CD4-positive, alpha-beta T cell treated with Interleukin-15 for 1 hour (primary cell): ENCODE measurements around the gene CNN2.

Experiments used
- DNase-seq: peaks from one replicate; pipeline ENCODE4 v3.0.0-alpha.2; 2020

The CNN2 gene

DNA sequence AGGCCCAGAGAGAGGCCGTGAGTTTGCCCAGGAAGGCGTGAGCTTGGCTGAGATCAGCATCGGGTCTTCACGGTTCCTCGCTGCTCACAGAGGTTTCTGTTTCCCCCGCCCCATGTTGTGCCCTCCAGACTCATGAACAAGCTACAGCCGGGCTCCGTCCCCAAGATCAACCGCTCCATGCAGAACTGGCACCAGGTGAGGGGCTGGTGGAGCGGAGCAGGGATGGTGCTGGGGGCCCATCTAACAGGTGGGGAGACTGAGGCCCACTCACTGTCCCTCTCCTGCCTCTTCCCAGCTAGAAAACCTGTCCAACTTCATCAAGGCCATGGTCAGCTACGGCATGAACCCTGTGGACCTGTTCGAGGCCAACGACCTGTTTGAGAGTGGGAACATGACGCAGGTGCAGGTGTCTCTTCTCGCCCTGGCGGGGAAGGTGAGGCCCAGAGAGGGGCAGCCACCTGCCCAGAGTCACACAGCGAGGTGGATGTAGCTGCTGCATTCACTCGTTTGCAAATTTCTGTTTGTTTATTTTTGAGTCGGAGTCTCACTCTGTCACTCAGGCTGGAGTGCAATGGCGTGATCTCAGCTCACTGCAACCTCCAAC lies 6.0 kb downstream of the CNN2 start:
- no peak for DNase-seq

DNA sequence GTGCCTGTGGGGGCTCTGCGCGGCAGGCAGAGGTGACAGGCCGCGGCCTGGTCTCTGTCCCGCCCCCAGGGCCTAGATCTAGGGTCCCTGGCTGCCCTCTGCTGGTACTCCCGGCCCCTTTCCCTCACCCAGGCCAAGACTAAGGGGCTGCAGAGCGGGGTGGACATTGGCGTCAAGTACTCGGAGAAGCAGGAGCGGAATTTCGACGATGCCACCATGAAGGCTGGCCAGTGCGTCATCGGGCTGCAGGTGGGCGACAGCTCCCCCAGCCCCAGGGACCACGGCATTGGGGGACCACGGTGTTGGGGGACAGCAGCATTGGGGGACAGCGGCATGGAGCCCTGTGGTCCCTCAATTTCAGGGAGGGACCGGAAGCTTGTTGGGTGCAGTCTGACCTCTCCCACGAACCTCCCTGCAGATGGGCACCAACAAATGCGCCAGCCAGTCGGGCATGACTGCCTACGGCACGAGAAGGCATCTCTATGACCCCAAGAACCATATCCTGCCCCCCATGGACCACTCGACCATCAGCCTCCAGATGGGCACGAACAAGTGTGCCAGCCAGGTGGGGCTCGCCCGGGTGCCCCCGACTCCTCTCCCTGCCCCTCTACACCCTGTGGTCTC lies 9.7 kb downstream of the CNN2 start:
- DNase-seq = no peak

DNA sequence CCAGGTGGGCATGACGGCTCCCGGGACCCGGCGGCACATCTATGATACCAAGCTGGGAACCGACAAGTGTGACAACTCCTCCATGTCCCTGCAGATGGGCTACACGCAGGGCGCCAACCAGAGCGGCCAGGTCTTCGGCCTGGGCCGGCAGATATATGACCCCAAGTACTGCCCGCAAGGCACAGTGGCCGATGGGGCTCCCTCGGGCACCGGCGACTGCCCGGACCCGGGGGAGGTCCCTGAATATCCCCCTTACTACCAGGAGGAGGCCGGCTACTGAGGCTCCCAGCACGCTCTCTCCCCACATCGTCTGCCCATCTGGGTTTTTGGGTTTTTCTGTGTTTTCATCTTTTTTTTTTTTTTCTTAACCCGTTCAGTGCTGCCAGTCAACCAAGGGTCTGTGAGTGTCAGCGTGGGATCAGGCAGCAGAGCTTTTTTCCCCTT lies 11.2 kb downstream of the CNN2 start:
- DNase-seq = no peak

DNA sequence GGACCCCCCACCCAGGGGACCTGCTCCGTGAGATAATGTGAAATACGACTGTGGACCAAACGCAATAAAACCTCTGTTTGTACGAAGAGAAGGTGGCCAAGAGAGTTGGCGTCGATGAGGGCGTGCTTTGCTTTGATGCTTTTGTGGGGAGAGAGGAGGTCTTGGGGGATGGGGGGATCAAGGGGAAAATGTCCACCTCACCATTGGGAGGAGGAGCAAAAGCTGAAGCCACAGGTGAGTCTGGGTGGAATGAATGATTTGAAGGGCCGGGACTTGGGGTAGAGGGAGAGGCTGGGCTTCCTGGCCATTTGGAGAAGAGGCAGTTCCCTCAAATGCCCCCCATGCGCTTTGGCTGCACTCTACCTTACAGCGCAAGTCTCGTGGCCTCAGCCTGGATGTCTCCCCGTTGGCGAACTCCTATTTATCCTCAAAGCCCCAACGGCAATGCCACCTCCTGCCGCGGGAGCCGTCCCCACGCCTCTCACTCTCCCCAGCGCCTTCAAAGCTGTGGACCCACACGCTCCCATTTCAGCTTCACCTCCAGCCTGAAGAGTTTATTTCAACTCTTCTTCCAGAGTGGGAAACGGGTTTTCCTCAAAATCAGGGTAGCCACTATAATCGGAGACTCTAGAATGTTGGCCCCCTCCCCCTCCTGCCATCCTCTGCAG lies 12.7 kb downstream of the CNN2 start:
- DNase-seq = no peak

GRCh38 chr19:1039646-1040475 lies 13.5 kb downstream of the CNN2 start, which contains the start of gene ABCA7:
TSS of gene ABCA7 (plus strand) at chr19:1040107. CDS start at chr19:1041362, 1,255 bp downstream.
- DNase-seq = peak; percentile 98

DNA sequence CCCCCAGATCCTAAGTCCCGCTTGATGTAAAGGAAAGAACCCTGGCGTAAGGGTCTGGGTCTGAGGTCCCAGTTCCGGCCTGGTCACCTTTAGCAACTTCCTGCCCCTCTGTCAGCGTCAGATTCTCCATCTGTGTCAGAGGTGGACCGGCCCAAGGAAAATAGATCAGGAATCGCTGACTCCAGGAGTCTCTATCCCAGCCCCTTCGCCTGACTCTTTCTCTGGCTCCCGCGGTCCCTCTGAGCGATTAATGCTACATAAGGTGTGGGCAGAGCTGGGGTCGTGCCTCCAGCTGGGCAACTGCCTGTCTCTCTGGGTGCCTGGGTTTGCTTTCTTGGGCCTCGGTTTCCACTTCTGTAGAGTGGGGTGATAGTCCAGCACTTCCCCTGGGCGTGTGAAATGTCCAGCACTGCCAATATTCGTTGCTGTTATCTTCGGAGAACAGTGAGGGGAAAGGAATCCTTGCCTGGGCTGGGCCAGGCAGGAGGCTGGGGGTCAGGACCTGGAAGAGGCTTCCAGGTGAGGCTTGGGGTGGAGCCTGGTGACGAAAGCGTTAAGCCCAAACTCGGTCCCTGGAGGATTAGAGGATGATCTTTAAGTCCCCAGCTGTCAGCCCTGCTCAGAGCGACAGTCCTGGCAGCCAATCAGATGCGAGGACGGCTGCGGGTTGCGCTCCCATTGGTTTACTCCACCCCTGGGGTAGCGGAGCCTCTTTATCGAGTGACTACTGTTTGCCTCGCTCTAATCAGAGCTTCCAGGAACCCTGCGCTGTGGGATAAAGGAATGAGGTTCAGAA lies 14.3 kb downstream of the CNN2 start:
- peak; percentile 92 for DNase-seq

DNA sequence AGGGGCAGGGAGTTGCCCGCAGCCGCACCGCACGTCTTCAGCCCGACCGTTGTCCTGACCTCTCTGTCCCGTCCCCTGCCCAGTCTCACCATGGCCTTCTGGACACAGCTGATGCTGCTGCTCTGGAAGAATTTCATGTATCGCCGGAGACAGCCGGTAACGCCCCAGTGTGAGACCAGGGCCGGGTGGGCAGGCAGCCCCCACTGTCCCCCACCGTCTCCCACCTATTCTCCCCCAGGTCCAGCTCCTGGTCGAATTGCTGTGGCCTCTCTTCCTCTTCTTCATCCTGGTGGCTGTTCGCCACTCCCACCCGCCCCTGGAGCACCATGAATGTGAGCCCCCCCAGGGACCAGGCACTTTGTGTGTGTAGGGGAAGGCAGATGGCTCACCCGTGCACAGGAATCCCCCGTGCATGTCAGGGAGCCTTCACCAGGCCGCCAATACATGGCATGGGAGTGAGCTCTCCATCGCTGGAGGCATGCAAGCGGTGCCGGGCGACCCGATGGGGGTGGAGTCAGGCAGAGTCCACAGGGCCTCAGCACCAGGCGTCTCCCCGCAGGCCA lies 14.9 kb downstream of the CNN2 start:
- DNase-seq = no peak

DNA sequence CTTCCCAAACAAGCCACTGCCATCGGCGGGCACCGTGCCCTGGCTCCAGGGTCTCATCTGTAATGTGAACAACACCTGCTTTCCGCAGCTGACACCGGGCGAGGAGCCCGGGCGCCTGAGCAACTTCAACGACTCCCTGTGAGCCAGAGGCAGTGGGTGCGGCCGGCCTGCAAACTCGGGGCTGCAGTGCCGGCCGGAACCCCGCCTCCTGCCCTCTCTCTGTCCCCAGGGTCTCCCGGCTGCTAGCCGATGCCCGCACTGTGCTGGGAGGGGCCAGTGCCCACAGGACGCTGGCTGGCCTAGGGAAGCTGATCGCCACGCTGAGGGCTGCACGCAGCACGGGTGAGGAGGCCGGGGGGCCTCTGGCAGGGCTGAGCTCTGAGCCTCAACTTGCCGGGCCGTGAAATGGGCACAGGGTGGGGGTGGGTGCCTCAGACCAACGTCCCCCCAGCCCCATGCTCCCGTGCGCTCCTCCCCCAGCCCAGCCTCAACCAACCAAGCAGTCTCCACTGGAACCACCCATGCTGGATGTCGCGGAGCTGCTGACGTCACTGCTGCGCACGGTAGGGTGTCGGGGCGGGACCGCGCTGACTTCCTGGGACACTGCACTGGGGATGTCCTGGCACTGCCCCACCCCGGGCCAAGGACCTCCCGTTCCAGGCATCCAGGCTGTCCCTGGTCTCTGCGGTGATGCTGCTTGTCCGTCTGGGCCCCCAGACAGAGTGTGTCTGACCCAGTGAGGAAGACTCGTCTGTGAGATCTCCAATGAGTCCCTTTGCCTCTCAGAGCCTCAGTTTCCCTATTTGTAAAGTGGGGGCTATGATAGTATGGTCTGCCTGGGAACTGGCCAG lies 15.7 kb downstream of the CNN2 start:
- no peak for DNase-seq

DNA sequence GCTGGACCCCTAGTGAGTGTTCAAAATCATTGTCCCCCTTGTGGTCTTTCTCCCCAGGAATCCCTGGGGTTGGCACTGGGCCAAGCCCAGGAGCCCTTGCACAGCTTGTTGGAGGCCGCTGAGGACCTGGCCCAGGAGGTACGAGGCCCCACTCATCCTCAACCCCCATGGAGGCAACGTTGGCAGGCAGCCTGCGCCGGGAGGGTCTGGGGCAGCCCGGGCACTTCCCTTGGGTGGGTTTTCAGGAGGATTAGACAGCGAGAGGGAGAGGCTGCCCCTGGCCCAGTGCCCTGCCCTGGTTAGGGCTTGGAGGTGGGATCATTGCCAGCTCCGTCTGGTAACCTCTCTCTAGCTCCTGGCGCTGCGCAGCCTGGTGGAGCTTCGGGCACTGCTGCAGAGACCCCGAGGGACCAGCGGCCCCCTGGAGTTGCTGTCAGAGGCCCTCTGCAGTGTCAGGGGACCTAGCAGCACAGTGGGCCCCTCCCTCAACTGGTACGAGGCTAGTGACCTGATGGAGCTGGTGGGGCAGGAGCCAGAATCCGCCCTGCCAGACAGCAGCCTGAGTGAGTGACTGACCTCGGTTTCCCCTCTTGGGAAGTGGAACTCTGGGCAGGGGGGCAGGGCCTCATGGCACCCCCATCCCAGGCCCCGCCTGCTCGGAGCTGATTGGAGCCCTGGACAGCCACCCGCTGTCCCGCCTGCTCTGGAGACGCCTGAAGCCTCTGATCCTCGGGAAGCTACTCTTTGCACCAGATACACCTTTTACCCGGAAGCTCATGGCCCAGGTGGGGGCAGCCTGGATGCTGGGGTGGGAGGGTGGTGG lies 16.5 kb downstream of the CNN2 start:
- no peak for DNase-seq

GRCh38 chr19:1045247-1045603 lies 18.8 kb downstream of the CNN2 start:
- peak; percentile 84 for DNase-seq

GRCh38 chr19:1046117-1046626 lies 19.8 kb downstream of the CNN2 start:
- DNase-seq = no peak

DNA sequence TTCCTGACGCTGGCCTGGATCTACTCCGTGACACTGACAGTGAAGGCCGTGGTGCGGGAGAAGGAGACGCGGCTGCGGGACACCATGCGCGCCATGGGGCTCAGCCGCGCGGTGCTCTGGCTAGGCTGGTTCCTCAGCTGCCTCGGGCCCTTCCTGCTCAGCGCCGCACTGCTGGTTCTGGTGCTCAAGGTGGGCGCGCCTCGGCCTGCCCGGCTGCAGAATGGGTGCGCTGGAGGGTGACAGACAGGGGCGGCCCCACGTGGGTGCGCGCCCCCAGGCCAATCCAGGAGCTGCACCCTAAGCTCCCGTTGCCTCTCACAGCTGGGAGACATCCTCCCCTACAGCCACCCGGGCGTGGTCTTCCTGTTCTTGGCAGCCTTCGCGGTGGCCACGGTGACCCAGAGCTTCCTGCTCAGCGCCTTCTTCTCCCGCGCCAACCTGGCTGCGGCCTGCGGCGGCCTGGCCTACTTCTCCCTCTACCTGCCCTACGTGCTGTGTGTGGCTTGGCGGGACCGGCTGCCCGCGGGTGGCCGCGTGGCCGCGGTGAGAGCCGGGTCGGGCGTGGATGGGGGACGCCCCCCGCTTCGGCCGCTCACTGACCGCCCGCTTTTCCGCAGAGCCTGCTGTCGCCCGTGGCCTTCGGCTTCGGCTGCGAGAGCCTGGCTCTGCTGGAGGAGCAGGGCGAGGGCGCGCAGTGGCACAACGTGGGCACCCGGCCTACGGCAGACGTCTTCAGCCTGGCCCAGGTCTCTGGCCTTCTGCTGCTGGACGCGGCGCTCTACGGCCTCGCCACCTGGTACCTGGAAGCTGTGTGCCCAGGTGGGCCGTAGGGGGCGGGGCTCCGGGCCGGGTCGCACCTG lies 20.7 kb downstream of the CNN2 start:
- no peak for DNase-seq

DNA sequence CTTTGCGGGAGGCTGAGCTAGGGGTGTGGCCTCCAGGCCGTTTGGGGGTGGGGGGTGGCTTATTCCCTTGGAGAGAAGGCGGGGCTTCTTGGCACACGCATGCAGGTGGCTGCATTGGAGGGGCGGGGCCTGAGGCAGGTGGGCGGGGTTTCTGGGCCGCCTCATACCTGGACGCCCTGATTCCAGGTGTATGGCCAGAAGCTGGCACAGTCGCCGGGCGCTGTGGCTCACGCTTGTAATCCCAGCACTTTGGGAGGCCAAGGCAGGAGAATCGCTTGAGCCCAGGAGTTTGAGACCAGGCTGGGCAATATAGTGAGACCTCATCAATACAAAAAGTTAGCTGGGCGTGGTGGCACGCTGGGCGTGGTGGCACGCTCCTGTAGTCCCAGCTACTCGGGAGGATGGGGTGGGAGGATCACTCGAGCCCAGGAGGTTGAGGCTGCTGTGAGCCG lies 21.3 kb downstream of the CNN2 start:
- DNase-seq = no peak

- DNase-seq = no peak
Measured at GRCh38 chr19:1049106-1049505, 22.7 kb downstream of the CNN2 start.

DNA sequence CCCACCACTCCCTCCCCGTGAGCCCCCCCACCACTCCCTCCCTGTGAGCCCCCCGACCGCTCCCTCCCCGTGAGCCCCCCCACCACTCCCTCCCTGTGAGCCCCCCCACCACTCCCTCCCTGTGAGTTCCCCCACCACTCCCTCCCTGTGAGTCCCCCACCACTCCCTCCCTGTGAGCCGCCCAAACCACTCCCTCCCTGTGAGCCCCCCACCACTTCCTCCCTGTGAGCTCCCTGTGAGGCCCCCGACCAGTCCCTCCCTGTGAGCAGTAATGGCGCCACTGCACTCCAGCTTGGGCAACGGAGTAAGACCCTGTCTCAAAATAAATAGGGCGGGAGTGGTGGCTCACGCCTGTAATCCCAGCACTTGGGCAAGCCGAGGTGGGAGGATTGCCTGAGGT lies 23.4 kb downstream of the CNN2 start:
- DNase-seq = no peak

- no peak for DNase-seq
Measured at GRCh38 chr19:1050989-1051788, 24.8 kb downstream of the CNN2 start.

GRCh38 chr19:1051791-1052190 lies 25.4 kb downstream of the CNN2 start:
- DNase-seq = no peak

- no peak for DNase-seq
Measured at GRCh38 chr19:1052349-1052975, 26.1 kb downstream of the CNN2 start.
